MG63 (cell line): ENCODE results near the gene YIF1B. TPM values are rescaled to one million over a fixed set of nuclear protein-coding genes. Genes with fewer than 3 reads are reported as not detected.
A peak's percentile ranks its signal among the peaks of the same experiment; 100 is the strongest.
"Not testable (repeated sequence)": the region's sequence is repeated elsewhere in the genome, so short reads cannot be mapped to it uniquely, and the experiment has no call there.

Source experiments
- DNase-seq: peaks from one replicate; pipeline ENCODE4 v3.0.0-alpha.2; 2020
- H3K27me3 ChIP-seq: fragments of 250-450 bp; sonication (Bioruptor Pico); 2 replicates; pipeline ENCODE4 v1.5.1; 2020; ENCODE audit warnings: mild to moderate bottlenecking, moderate library complexity
- H3K36me3 ChIP-seq: fragments of 250-450 bp; sonication (Bioruptor Pico); 2 replicates; pipeline ENCODE4 v1.5.1; 2020; ENCODE audit warnings: mild to moderate bottlenecking, moderate library complexity
- H3K4me3 ChIP-seq: fragments of 250-450 bp; sonication (Bioruptor Pico); 2 replicates; pipeline ENCODE4 v1.5.1; 2020; ENCODE audit warnings: mild to moderate bottlenecking, moderate library complexity
- H3K9me3 ChIP-seq: fragments of 250-450 bp; sonication (Bioruptor Pico); 2 replicates; pipeline ENCODE4 v1.5.1; 2020; ENCODE audit warnings: mild to moderate bottlenecking, moderate library complexity
- total RNA-seq: library from RNA; depleted of rRNA; stranded (reverse); fragments of >200 nt; shearing (Covaris generic); gene quantifications from 2 replicates; pipeline ENCODE4 v1.2.3, GENCODE V29; 2014; ENCODE audit warnings: low replicate concordance; rRNA removed

The YIF1B gene
- total RNA-seq, result 192 and 294 TPM in 2 replicates

- Histone ChIP-seq H3K27me3 (no peaks in the 10 kb centered on the region), H3K9me3 (no peaks in the 10 kb centered on the region), H3K4me3 (peak within 1 kb of the TSS; percentile 65), H3K36me3 (peaks cover 9% of the 10 kb centered on the region)
- peak; percentile 100 for DNase-seq
Measured at GRCh38 chr19:38315657-38316476, at the start of gene YIF1B. Gene YIF1B (minus strand): TSS chr19:38315947. CDS start chr19:38315917, 30 bp downstream.

GRCh38 chr19:38362946-38363688 is 47.4 kb upstream of the YIF1B start:
- Histone ChIP-seq H3K4me3 (peak overlapping the region; percentile 57), H3K27me3 (peaks cover 31% of the 10 kb centered on the region)
- not testable (repeated sequence) for H3K36me3 ChIP-seq, H3K9me3 ChIP-seq, DNase-seq

GRCh38 chr19:38362076-38362945 is 46.6 kb upstream of the YIF1B start:
- DNase-seq, result peak; percentile 88
- Histone ChIP-seq H3K9me3 (no peaks in the 10 kb centered on the region), H3K27me3 (peaks cover 31% of the 10 kb centered on the region), H3K36me3 (no peaks in the 10 kb centered on the region), H3K4me3 (peak overlapping the region; percentile 57)

- Histone ChIP-seq H3K9me3 (no peaks in the 10 kb centered on the region), H3K27me3 (peaks cover 35% of the 10 kb centered on the region), H3K36me3 (no peaks in the 10 kb centered on the region), H3K4me3 (peak overlapping the region; percentile 57)
- peak; percentile 83 for DNase-seq
Measured at GRCh38 chr19:38361633-38362075, 45.9 kb upstream of the YIF1B start.

- H3K4me3 ChIP-seq, result peak overlapping the region; percentile 57
- peaks cover 39% of the 10 kb centered on the region for H3K27me3 ChIP-seq
- no peaks in the 10 kb centered on the region for H3K9me3 ChIP-seq
- H3K36me3 ChIP-seq, result no peaks in the 10 kb centered on the region
- DNase-seq, result no peak
Measured at GRCh38 chr19:38360839-38361631, 45.3 kb upstream of the YIF1B start.

- peaks cover 40% of the 10 kb centered on the region for H3K27me3 ChIP-seq
- DNase-seq, result no peak
- no peaks in the 10 kb centered on the region for H3K36me3 ChIP-seq
Measured at GRCh38 chr19:38360351-38360750, 44.6 kb upstream of the YIF1B start.

GRCh38 chr19:38359242-38360021 is 43.7 kb upstream of the YIF1B start:
- no peak for DNase-seq
- Histone ChIP-seq H3K27me3 (peaks cover 39% of the 10 kb centered on the region), H3K9me3 (no peaks in the 10 kb centered on the region), H3K4me3 (no peak overlapping the region), H3K36me3 (no peaks in the 10 kb centered on the region)

More at GRCh38 chr19:38360351-38360750, 44.6 kb upstream of the YIF1B start:
- Histone ChIP-seq H3K4me3 (no peak overlapping the region), H3K9me3 (no peaks in the 10 kb centered on the region)

GRCh38 chr19:38358071-38358470 is 42.3 kb upstream of the YIF1B start:
- Histone ChIP-seq H3K27me3 (peaks cover 39% of the 10 kb centered on the region), H3K4me3 (no peak overlapping the region), H3K36me3 (no peaks in the 10 kb centered on the region), H3K9me3 (no peaks in the 10 kb centered on the region)
- no peak for DNase-seq

GRCh38 chr19:38355728-38356725 is 40.3 kb upstream of the YIF1B start:
- no peaks in the 10 kb centered on the region for H3K9me3 ChIP-seq
- no peaks in the 10 kb centered on the region for H3K36me3 ChIP-seq
- no peak for DNase-seq
- H3K27me3 ChIP-seq, result peaks cover 32% of the 10 kb centered on the region
- H3K4me3 ChIP-seq, result no peak overlapping the region

GRCh38 chr19:38352611-38353010 is 36.9 kb upstream of the YIF1B start:
- DNase-seq, result no peak
- no peak overlapping the region for H3K4me3 ChIP-seq
- no peaks in the 10 kb centered on the region for H3K9me3 ChIP-seq
- H3K36me3 ChIP-seq, result no peaks in the 10 kb centered on the region
- H3K27me3 ChIP-seq, result peaks cover 11% of the 10 kb centered on the region; the same call in 1 of the 2 replicates

- H3K36me3 ChIP-seq, result no peaks in the 10 kb centered on the region
- H3K4me3 ChIP-seq, result no peak overlapping the region
- no peak for DNase-seq
- peaks cover 9% of the 10 kb centered on the region; the same call in 1 of the 2 replicates for H3K27me3 ChIP-seq
- H3K9me3 ChIP-seq, result no peaks in the 10 kb centered on the region
Measured at GRCh38 chr19:38351865-38352395, 36.2 kb upstream of the YIF1B start.

GRCh38 chr19:38350883-38351282 is 35.1 kb upstream of the YIF1B start:
- Histone ChIP-seq H3K27me3 (0 out of 2 replicates have a peak, but pooled peaks cover 3% of the 10 kb centered on the region), H3K9me3 (no peaks in the 10 kb centered on the region), H3K36me3 (no peaks in the 10 kb centered on the region), H3K4me3 (no peak overlapping the region)
- DNase-seq, result no peak

GRCh38 chr19:38346837-38347236 is 31.1 kb upstream of the YIF1B start:
- no peak for DNase-seq

GRCh38 chr19:38340927-38341326 is 25.2 kb upstream of the YIF1B start:
- Histone ChIP-seq H3K27me3 (no peaks in the 10 kb centered on the region), H3K36me3 (no peaks in the 10 kb centered on the region), H3K4me3 (no peak overlapping the region), H3K9me3 (no peaks in the 10 kb centered on the region)
- no peak for DNase-seq

More at GRCh38 chr19:38346837-38347236, 31.1 kb upstream of the YIF1B start:
- Histone ChIP-seq H3K4me3 (no peak overlapping the region), H3K9me3 (no peaks in the 10 kb centered on the region), H3K27me3 (no peaks in the 10 kb centered on the region), H3K36me3 (no peaks in the 10 kb centered on the region)
